ENCODE measurements around the gene PCDH9.

DNA sequence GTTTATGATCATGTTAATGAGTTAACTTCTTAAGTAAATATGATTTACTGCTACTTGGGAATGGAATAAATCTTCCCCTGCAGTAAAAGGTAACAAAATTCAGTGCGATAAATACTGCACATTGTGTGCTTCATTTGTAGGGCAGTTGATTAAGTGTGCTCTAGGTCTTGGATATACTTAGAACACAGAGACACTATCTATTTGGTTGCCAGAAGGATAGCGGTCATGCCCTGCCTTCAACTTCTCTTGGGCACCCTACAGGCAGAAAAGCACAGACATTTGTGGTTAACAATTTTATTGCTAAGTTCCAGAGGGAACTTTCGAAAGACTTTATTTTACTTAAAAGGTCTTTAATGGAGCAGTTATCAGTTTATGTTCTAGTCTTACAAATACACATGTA, 605.8 kb downstream of the PCDH9 start:
- TF ChIP-seq CTCF (conservative IDR thresholded peaks at IDR 0.05; ENCODE audit: low read length) (no peak), EZH2phosphoT487 (IDR thresholded peaks at IDR 0.05; ENCODE audit: borderline replicate concordance) (no peak)

Data from Loucy (cell line).